HG02642 (cell line): ENCODE results near the gene UQCRH.
"Not testable (repeated sequence)": the region's sequence is repeated elsewhere in the genome, so short reads cannot be mapped to it uniquely, and the experiment has no call there.

Source experiments
- ATAC-seq: cut with Tn5 transposase; IDR thresholded peaks from one replicate; pipeline ENCODE4 v1.9.1; 2021; ENCODE audit warnings: mild to moderate bottlenecking; ENCODE audit not compliant: unreplicated experiment, poor library complexity

Gene UQCRH

GRCh38 chr1:46298387-46298786 is 5.1 kb upstream of the UQCRH start:
- no peak for ATAC-seq

GRCh38 chr1:46300673-46301405 is 2.7 kb upstream of the UQCRH start:
- no peak for ATAC-seq

- no peak for ATAC-seq
These were observed 2.1 kb upstream of the UQCRH start for GRCh38 chr1:46301406-46301807.

GRCh38 chr1:46301808-46302640 is 1.5 kb upstream of the UQCRH start:
- peak; percentile 38 for ATAC-seq

GRCh38 chr1:46302641-46303037 is 859 bp upstream of the UQCRH start:
- ATAC-seq = peak; percentile 18

GRCh38 chr1:46303872-46304326 is 401 bp downstream of the UQCRH start:
- no peak for ATAC-seq

GRCh38 chr1:46306159-46306530 is 2.6 kb downstream of the UQCRH start:
- no peak for ATAC-seq

- ATAC-seq = no peak
These were observed 6.1 kb downstream of the UQCRH start for GRCh38 chr1:46309401-46310159.

- ATAC-seq = no peak
These were observed 6.8 kb downstream of the UQCRH start for GRCh38 chr1:46310321-46310720.

GRCh38 chr1:46315669-46316403 is 12.3 kb downstream of the UQCRH start:
- ATAC-seq = no peak

GRCh38 chr1:46317323-46317722 is 13.8 kb downstream of the UQCRH start:
- ATAC-seq = no peak

GRCh38 chr1:46319301-46319700 is 15.8 kb downstream of the UQCRH start:
- ATAC-seq = not testable (repeated sequence)

GRCh38 chr1:46319960-46320914 is 16.7 kb downstream of the UQCRH start:
- not testable (repeated sequence) for ATAC-seq

- ATAC-seq = not testable (repeated sequence)
These were observed 18.7 kb downstream of the UQCRH start for GRCh38 chr1:46322191-46322590.

- not testable (repeated sequence) for ATAC-seq
These were observed 22.0 kb downstream of the UQCRH start for GRCh38 chr1:46325285-46326076.

- not testable (repeated sequence) for ATAC-seq
These were observed 24.7 kb downstream of the UQCRH start for GRCh38 chr1:46328182-46328581.

GRCh38 chr1:46329807-46330206 is 26.3 kb downstream of the UQCRH start:
- ATAC-seq = not testable (repeated sequence)

- ATAC-seq = not testable (repeated sequence)
These were observed 26.9 kb downstream of the UQCRH start for GRCh38 chr1:46330381-46330780.
